B cell (primary cell): ENCODE data around the gene CEACAM16. TPM values are rescaled to one million over a fixed set of nuclear protein-coding genes. Genes with fewer than 3 reads are reported as not detected.

Experiments
- ATAC-seq: fragments of 200-7000 bp; cut with Tn5 transposase; one replicate; pipeline ENCODE4 v1.10.0; 2021; ENCODE audit warnings: low read depth, mild to moderate bottlenecking, moderate number of reproducible peaks, moderate library complexity
- CTCF ChIA-PET: fragments of 350-600 bp; sonication (Branson Sonifier 250); formaldehyde crosslinking; loops from one replicate; lab custom pipeline; 2021; ENCODE audit warnings: antibody characterized with exemption, inconsistent platforms; lab: Charles Lee
- POLR2A ChIA-PET: fragments of 350-600 bp; sonication (Branson Sonifier 250); formaldehyde crosslinking; loops from one replicate; lab custom pipeline; 2021; ENCODE audit warnings: antibody characterized with exemption; lab: Charles Lee
- DNase-seq: peaks from one replicate; pipeline ENCODE4 v3.0.0; 2013
- H2AFZ ChIP-seq: 2 replicates; pipeline ENCODE4 v1.6.1; 2012; ENCODE audit warnings: mild to moderate bottlenecking, low read depth, low read length; ENCODE audit not compliant: insufficient read depth, poor library complexity, severe bottlenecking
- H3K27ac ChIP-seq, 2 donors: 1 replicate in 1 of 2; 2 replicates in 1 of 2; pipeline ENCODE4 v1.5.1; 2012 to 2013; ENCODE audit warnings: low read length in 2 of 2, mild to moderate bottlenecking in 2 of 2, moderate library complexity in 1 of 2
- H3K27me3 ChIP-seq, 4 experiments: fragments of 200-600 bp in 1 of 4; sonication (generic) in 1 of 4; replicated peaks in 1 of 4; 1 replicate in 2 of 4; 2 replicates in 2 of 4; pipeline versions ENCODE4 v1.6.1 to v1.7.0; 2013 to 2016; ENCODE audit warnings: low read length in 3 of 4, mild to moderate bottlenecking in 2 of 4, mixed read lengths in 1 of 4, moderate library complexity in 1 of 4; ENCODE audit not compliant: insufficient read depth in 4 of 4, control insufficient read depth in 3 of 4; ENCODE audit errors: control extremely low read depth in 1 of 4
- H3K36me3 ChIP-seq, 2 experiments: replicated peaks in 1 of 2; 1 replicate in 1 of 2; 2 replicates in 1 of 2; pipeline versions ENCODE4 v1.6.1 to v1.7.1; 2013; ENCODE audit warnings: low read length in 1 of 2; ENCODE audit not compliant: insufficient read depth in 2 of 2, control insufficient read depth in 1 of 2; ENCODE audit errors: control extremely low read depth in 1 of 2, extremely low read depth in 1 of 2
- H3K4me1 ChIP-seq, 2 donors: fragments of 200-600 bp in 1 of 2; sonication (generic) in 1 of 2; 1 replicate in 1 of 2; 2 replicates in 1 of 2; pipeline versions ENCODE4 v1.5.1 to v1.6.1; 2013 to 2017; ENCODE audit warnings: low read length in 2 of 2; ENCODE audit not compliant: control insufficient read depth in 2 of 2, insufficient read depth in 2 of 2
- H3K4me2 ChIP-seq: replicated peaks from 2 replicates; pipeline ENCODE3; 2012; ENCODE audit warnings: mild to moderate bottlenecking, low read depth, low read length; ENCODE audit not compliant: poor library complexity, severe bottlenecking
- H3K4me3 ChIP-seq, 5 experiments: fragments of 200-600 bp in 1 of 5; sonication (generic) in 1 of 5; 1 replicate in 3 of 5; 2 replicates in 2 of 5; pipeline versions ENCODE4 v1.5.1 to v1.7.0; 2011 to 2016; ENCODE audit warnings: low read length in 4 of 5, mild to moderate bottlenecking in 4 of 5, low read depth in 2 of 5, control low read depth in 1 of 5, moderate library complexity in 1 of 5; ENCODE audit not compliant: insufficient read depth in 1 of 5; ENCODE audit errors: control extremely low read depth in 1 of 5, extremely low read depth in 1 of 5
- H3K79me2 ChIP-seq: fragments of 200-600 bp; sonication (generic); one replicate; pipeline ENCODE4 v1.6.0; 2016; ENCODE audit warnings: low read length; ENCODE audit not compliant: control insufficient read depth, insufficient read depth
- H3K9ac ChIP-seq: fragments of 200-600 bp; sonication (generic); 2 replicates; pipeline ENCODE4 v1.6.1; 2017; ENCODE audit warnings: mild to moderate bottlenecking, low read length, moderate library complexity
- H3K9me3 ChIP-seq, 3 donors: one replicate each; pipeline versions ENCODE4 v1.6.1 to v1.7.1; 2013; ENCODE audit warnings: low read length in 2 of 3; ENCODE audit not compliant: control insufficient read depth in 2 of 3, insufficient read depth in 1 of 3; ENCODE audit errors: control extremely low read depth in 1 of 3
- H4K20me1 ChIP-seq: 2 replicates; pipeline ENCODE4 v1.6.0; 2012; ENCODE audit warnings: mild to moderate bottlenecking, low read length; ENCODE audit not compliant: insufficient read depth, control insufficient read depth, poor library complexity, severe bottlenecking
- H3K27ac Mint-ChIP-seq: one replicate; pipeline ENCODE4 v1.8.0; 2021; ENCODE audit warnings: mixed read lengths
- H3K27me3 Mint-ChIP-seq: one replicate; pipeline ENCODE4 v1.8.0; 2021; ENCODE audit warnings: mixed read lengths
- H3K4me1 Mint-ChIP-seq: one replicate; pipeline ENCODE4 v1.8.0; 2021; ENCODE audit warnings: mixed read lengths
- H3K4me3 Mint-ChIP-seq: one replicate; pipeline ENCODE4 v1.8.0; 2021; ENCODE audit warnings: mixed read lengths
- H3K9me3 Mint-ChIP-seq: one replicate; pipeline ENCODE4 v1.8.0; 2022; ENCODE audit warnings: mixed read lengths; ENCODE audit not compliant: insufficient read depth
- CTCF ChIP-seq: fragments of 200-600 bp; IDR thresholded peaks from one replicate; pipeline ENCODE4 v1.8.0; 2022; ENCODE audit warnings: antibody characterized with exemption, mild to moderate bottlenecking
- EZH2 ChIP-seq: IDR thresholded peaks from 2 replicates; pipeline ENCODE4 v1.6.1; 2012; ENCODE audit warnings: borderline replicate concordance, low read depth, mild to moderate bottlenecking, moderate library complexity, low read length; ENCODE audit not compliant: insufficient read depth, poor library complexity, severe bottlenecking
- WGBS: methylation state at CpG from one replicate; pipeline ENCODE4 v1.1.5; 2013; ENCODE audit warnings: missing lambda C conversion rate; ENCODE audit not compliant: insufficient coverage; 5-methylcytosine and 5-hydroxymethylcytosine counted together
- intact Hi-C: fragments of 100-400 bp; cut with micrococcal nuclease; formaldehyde crosslinking; loops from one replicate; pipeline ENCODE4 v1.10.0; 2022
- polyA plus RNA-seq: library from polyadenylated mRNA; depleted of rRNA; stranded (reverse); fragments of >200 nt; gene quantifications from 2 replicates; pipeline ENCODE4 v1.2.3, GENCODE V29; 2012
- total RNA-seq, 2 donors: library from RNA; stranded (reverse); fragments of 120-200 nt in 1 of 2; gene quantifications; 1 replicate in 1 of 2; 2 replicates in 1 of 2; pipeline versions ENCODE4 v1.2.3 to v1.2.4, GENCODE V29; 2013 to 2022

Gene CEACAM16
- total and polyA plus RNA-seq, 2 donors (not counting 1 experiment from before 2014, with no cell fraction given), result not detected

- no peak for DNase-seq
- WGBS, result 92% methylated on average over 11 of the region's 12 CpGs
- H3K4me2 ChIP-seq, result no peak overlapping the region
- no peak overlapping the region for H3K4me3 ChIP-seq
- TF ChIP-seq CTCF (no peak), EZH2 (no peak)
- no peak for ATAC-seq
- no peaks in the 10 kb centered on the region for H3K4me1 ChIP-seq
- POLR2A ChIA-PET, result no interaction called here
- H3K79me2 ChIP-seq, result no peaks in the 10 kb centered on the region
- no peaks in the 10 kb centered on the region for H3K36me3 ChIP-seq
- intact Hi-C loops, result no loop called here
- peaks cover 0 to 3% (median 0%) of the 10 kb centered on the region in 3 donors for H3K9me3 ChIP-seq
- no peaks in the 10 kb centered on the region for H4K20me1 ChIP-seq
- H3K27me3 ChIP-seq, result peaks cover 0 to 8% (median 0%) of the 10 kb centered on the region in 4 experiments
- H2AFZ ChIP-seq, result no peak overlapping the region
- Mint-ChIP-seq H3K27me3 (peaks cover 10% of the 10 kb centered on the region), H3K4me3 (no peak overlapping the region), H3K27ac (no peak overlapping the region), H3K4me1 (no peaks in the 10 kb centered on the region), H3K9me3 (no peaks in the 10 kb centered on the region)
- no peak overlapping the region for H3K27ac ChIP-seq
- H3K9ac ChIP-seq, result no peak overlapping the region
- CTCF ChIA-PET, result interaction anchor here (1.2 kb wide), 1 partner anchor 18 kb away, joined by 4 read pairs; no protein-coding TSS in a partner anchor
Observed at GRCh38 chr19:44705502-44706010, 6.6 kb downstream of the CEACAM16 start.

- intact Hi-C loops, result no loop called here
- DNase-seq (no peak), ATAC-seq (no peak)
- H3K9me3 ChIP-seq, result peaks cover 0 to 3% (median 0%) of the 10 kb centered on the region in 3 donors
- no peak overlapping the region for H3K9ac ChIP-seq
- no peaks in the 10 kb centered on the region for H3K36me3 ChIP-seq
- TF ChIP-seq EZH2 (no peak), CTCF (no peak)
- H3K27me3 Mint-ChIP-seq, result peaks cover 18% of the 10 kb centered on the region
- POLR2A ChIA-PET, result no interaction called here
- H3K4me1 Mint-ChIP-seq, result no peaks in the 10 kb centered on the region
- H3K27ac ChIP-seq, result no peak overlapping the region
- no peaks in the 10 kb centered on the region for H3K79me2 ChIP-seq
- H3K27ac Mint-ChIP-seq, result no peak overlapping the region
- H3K27me3 ChIP-seq, result peaks cover 0 to 13% (median 0%) of the 10 kb centered on the region in 4 experiments
- no peak overlapping the region for H3K4me3 Mint-ChIP-seq
- H3K4me1 ChIP-seq, result no peaks in the 10 kb centered on the region
- 96% methylated on average over 5 of the region's 6 CpGs for WGBS
- H3K9me3 Mint-ChIP-seq, result no peaks in the 10 kb centered on the region
- CTCF ChIA-PET, result interaction anchor here (0.6 to 1.2 kb wide), 2 partner anchors 17 to 1812 kb away, joined by 3 to 4 read pairs; no protein-coding TSS in a partner anchor
- no peak overlapping the region for H2AFZ ChIP-seq
- no peaks in the 10 kb centered on the region for H4K20me1 ChIP-seq
- no peak overlapping the region for H3K4me2 ChIP-seq
- no peak overlapping the region for H3K4me3 ChIP-seq
Observed at GRCh38 chr19:44706506-44707236, 7.7 kb downstream of the CEACAM16 start.
